ENCODE measurements around the gene SGTA. TPM values are rescaled to one million over a fixed set of nuclear protein-coding genes. Genes with fewer than 3 reads are reported as not detected.
"Not testable (repeated sequence)": the region's sequence is repeated elsewhere in the genome, so short reads cannot be mapped to it uniquely, and the experiment has no call there.

The SGTA gene
- total RNA-seq, 1 donor from 2014 or later = 49.1 TPM

- no peak for DNase-seq (ENCODE audit: low read depth, low spot score)
Measured at GRCh38 chr19:2795827-2796658, 13.0 kb upstream of the SGTA start.

GRCh38 chr19:2793577-2793976 is 10.5 kb upstream of the SGTA start:
- DNase-seq (ENCODE audit: low read depth, low spot score) = no peak

- no peak for DNase-seq (ENCODE audit: low read depth, low spot score)
Measured at GRCh38 chr19:2793126-2793525, 10.1 kb upstream of the SGTA start.

- DNase-seq (ENCODE audit: low read depth, low spot score) = not testable (repeated sequence)
Measured at GRCh38 chr19:2792666-2793065, 9.6 kb upstream of the SGTA start.

GRCh38 chr19:2791876-2792275 is 8.8 kb upstream of the SGTA start:
- DNase-seq (ENCODE audit: low read depth, low spot score) = no peak

- no peak for DNase-seq (ENCODE audit: low read depth, low spot score)
Measured at GRCh38 chr19:2791440-2791839, 8.4 kb upstream of the SGTA start.

- DNase-seq (ENCODE audit: low read depth, low spot score) = no peak
Measured at GRCh38 chr19:2790557-2791271, 7.6 kb upstream of the SGTA start.

- DNase-seq (ENCODE audit: low read depth, low spot score) = no peak
Measured at GRCh38 chr19:2790194-2790556, 7.1 kb upstream of the SGTA start.

- no peak for DNase-seq (ENCODE audit: low read depth, low spot score)
Measured at GRCh38 chr19:2788237-2788636, 5.2 kb upstream of the SGTA start.

- DNase-seq (ENCODE audit: low read depth, low spot score) = no peak
Measured at GRCh38 chr19:2787115-2787514, 4.0 kb upstream of the SGTA start.

- peak; percentile 96 for DNase-seq (ENCODE audit: low read depth, low spot score)
Measured at GRCh38 chr19:2785244-2785997, 2.3 kb upstream of the SGTA start, which contains the start of gene THOP1. THOP1 (plus strand) TSS chr19:2785503; CDS start chr19:2785663, 160 bp downstream.

- DNase-seq (ENCODE audit: low read depth, low spot score) = no peak
Measured at GRCh38 chr19:2783781-2784145, 690 bp upstream of the SGTA start.

GRCh38 chr19:2782329-2782935 is 641 bp downstream of the SGTA start:
- DNase-seq (ENCODE audit: low read depth, low spot score) = no peak

- no peak for DNase-seq (ENCODE audit: low read depth, low spot score)
Measured at GRCh38 chr19:2780284-2780683, 2.8 kb downstream of the SGTA start.

- no peak for DNase-seq (ENCODE audit: low read depth, low spot score)
Measured at GRCh38 chr19:2779121-2779740, 3.8 kb downstream of the SGTA start.

- DNase-seq (ENCODE audit: low read depth, low spot score) = no peak
Measured at GRCh38 chr19:2777952-2778683, 5.0 kb downstream of the SGTA start.

GRCh38 chr19:2775556-2776430 is 7.3 kb downstream of the SGTA start:
- DNase-seq (ENCODE audit: low read depth, low spot score) = no peak

GRCh38 chr19:2774953-2775555 is 8.0 kb downstream of the SGTA start:
- DNase-seq (ENCODE audit: low read depth, low spot score) = no peak

GRCh38 chr19:2774083-2774679 is 8.9 kb downstream of the SGTA start:
- DNase-seq (ENCODE audit: low read depth, low spot score) = no peak
